Activated CD4-positive, alpha-beta T cell treated with anti-CD3 and anti-CD28 coated beads, Interleukin-2, amount 10 ng/mL, durations not matched to agents 7 days and 5 days (primary cell): ENCODE measurements around the gene UBAP2L. TPM values are rescaled to one million over a fixed set of nuclear protein-coding genes. Genes with fewer than 3 reads are reported as not detected.
A peak's percentile ranks its signal among the peaks of the same experiment; 100 is the strongest.
"Not testable (repeated sequence)": the region's sequence is repeated elsewhere in the genome, so short reads cannot be mapped to it uniquely, and the experiment has no call there.

Source experiments
- CTCF ChIA-PET: fragments of 350-600 bp; sonication (Branson Sonifier 250); formaldehyde crosslinking; loops from one replicate; lab custom pipeline; 2021; ENCODE audit warnings: antibody characterized with exemption; lab: Charles Lee
- POLR2A ChIA-PET: fragments of 350-600 bp; sonication (Branson Sonifier 250); formaldehyde crosslinking; loops from one replicate; lab custom pipeline; 2021; ENCODE audit warnings: antibody characterized with exemption; lab: Charles Lee
- DNase-seq: peaks from one replicate; pipeline ENCODE4 v3.0.0-alpha.2; 2020
- H3K27ac Mint-ChIP-seq: one replicate; pipeline ENCODE4 v1.8.0; 2021; ENCODE audit warnings: mild to moderate bottlenecking, moderate library complexity, mixed read lengths
- H3K27me3 Mint-ChIP-seq: one replicate; pipeline ENCODE4 v1.8.0; 2021; ENCODE audit warnings: mixed read lengths
- H3K36me3 Mint-ChIP-seq: one replicate; pipeline ENCODE4 v1.8.0; 2021; ENCODE audit warnings: low read depth, mixed read lengths
- H3K4me1 Mint-ChIP-seq: one replicate; pipeline ENCODE4 v1.8.0; 2021; ENCODE audit warnings: mixed read lengths
- H3K4me3 Mint-ChIP-seq: one replicate; pipeline ENCODE4 v1.8.0; 2021; ENCODE audit warnings: mild to moderate bottlenecking, moderate library complexity, mixed read lengths
- H3K9me3 Mint-ChIP-seq: one replicate; pipeline ENCODE4 v1.8.0; 2021; ENCODE audit warnings: mixed read lengths
- total RNA-seq, 2 experiments: library from RNA; stranded (reverse); gene quantifications; one replicate each; pipeline ENCODE4 v1.2.3, GENCODE V29; 2021

Gene UBAP2L
- total RNA-seq, 2 experiments from 2014 or later: 186 to 211 TPM

GRCh38 chr1:154264454-154264853, 43.7 kb downstream of the UBAP2L start:
- POLR2A ChIA-PET: no interaction called here
- Mint-ChIP-seq H3K4me1 (peaks cover 39% of the 10 kb centered on the region), H3K9me3 (no peaks in the 10 kb centered on the region), H3K4me3 (no peak overlapping the region), H3K36me3 (peaks cover 65% of the 10 kb centered on the region), H3K27ac (peak overlapping the region; percentile 59), H3K27me3 (no peaks in the 10 kb centered on the region)
- no peak for DNase-seq
- CTCF ChIA-PET: interaction anchor here (0.5 to 1.9 kb wide), 8 partner anchors 7 to 1349 kb away, joined by 3 to 5 read pairs (median 4); partner anchors contain the start of gene HAX1

- POLR2A ChIA-PET: interaction anchor here (0.5 kb wide), 1 partner anchor 13 kb away, joined by 3 read pairs; no protein-coding TSS in a partner anchor
- H3K4me1 Mint-ChIP-seq: peaks cover 42% of the 10 kb centered on the region
- H3K27me3 Mint-ChIP-seq: no peaks in the 10 kb centered on the region
- H3K36me3 Mint-ChIP-seq: peaks cover 61% of the 10 kb centered on the region
- H3K27ac Mint-ChIP-seq: peak overlapping the region; percentile 83
- no peaks in the 10 kb centered on the region for H3K9me3 Mint-ChIP-seq
- peak; percentile 26 for DNase-seq
- H3K4me3 Mint-ChIP-seq: no peak overlapping the region
- CTCF ChIA-PET: interaction anchor here (0.6 to 1.7 kb wide), 4 partner anchors 19 to 80 kb away, joined by 3 to 4 read pairs (median 4); no protein-coding TSS in a partner anchor
These were observed 44.8 kb downstream of the UBAP2L start for GRCh38 chr1:154265586-154265985.

GRCh38 chr1:154270833-154271232, 50.1 kb downstream of the UBAP2L start:
- Mint-ChIP-seq H3K36me3 (peaks cover 49% of the 10 kb centered on the region), H3K4me1 (peaks cover 51% of the 10 kb centered on the region)
- no peak for DNase-seq

GRCh38 chr1:154272217-154272998, 51.7 kb downstream of the UBAP2L start, which contains the start of gene HAX1:
Gene HAX1, plus strand, starts transcription at chr1:154272629. Its CDS starts 95 bp downstream, at chr1:154272724.
- ChIA-PET CTCF (interaction anchor here (0.5 to 1.7 kb wide), 17 partner anchors 9 to 274 kb away, joined by 3 to 9 read pairs (median 3); no protein-coding TSS in a partner anchor), POLR2A (interaction anchor here (0.6 kb wide), 1 partner anchor 309 kb away, joined by 3 read pairs; the partner anchor contains the start of gene SLC39A1)
- H3K36me3 Mint-ChIP-seq: peaks cover 44% of the 10 kb centered on the region
- DNase-seq: peak; percentile 98
- peak within 1 kb of the TSS; percentile 89 for H3K4me3 Mint-ChIP-seq
- peaks cover 41% of the 10 kb centered on the region for H3K4me1 Mint-ChIP-seq
- no peaks in the 10 kb centered on the region for H3K27me3 Mint-ChIP-seq
- no peaks in the 10 kb centered on the region for H3K9me3 Mint-ChIP-seq
- peak within 1 kb of the TSS; percentile 97 for H3K27ac Mint-ChIP-seq

More at GRCh38 chr1:154270833-154271232, 50.1 kb downstream of the UBAP2L start:
- POLR2A ChIA-PET: no interaction called here
- Mint-ChIP-seq H3K27ac (peak overlapping the region; percentile 97), H3K9me3 (no peaks in the 10 kb centered on the region), H3K4me3 (peak overlapping the region; percentile 89), H3K27me3 (no peaks in the 10 kb centered on the region)
- CTCF ChIA-PET: interaction anchor here (0.6 to 1.7 kb wide), 6 partner anchors 7 to 94 kb away, joined by 3 to 9 read pairs (median 3); no protein-coding TSS in a partner anchor

GRCh38 chr1:154272999-154273563, 52.3 kb downstream of the UBAP2L start:
- CTCF ChIA-PET: interaction anchor here (0.6 to 1.4 kb wide), 7 partner anchors 55 to 274 kb away, joined by 3 to 4 read pairs (median 3); no protein-coding TSS in a partner anchor
- peak overlapping the region; percentile 97 for H3K27ac Mint-ChIP-seq
- peaks cover 41% of the 10 kb centered on the region for H3K4me1 Mint-ChIP-seq
- peak overlapping the region; percentile 89 for H3K4me3 Mint-ChIP-seq
- no peaks in the 10 kb centered on the region for H3K9me3 Mint-ChIP-seq
- no peaks in the 10 kb centered on the region for H3K27me3 Mint-ChIP-seq
- no peak for DNase-seq
- H3K36me3 Mint-ChIP-seq: peaks cover 42% of the 10 kb centered on the region
- POLR2A ChIA-PET: no interaction called here

- H3K9me3 Mint-ChIP-seq: no peaks in the 10 kb centered on the region
- POLR2A ChIA-PET: no interaction called here
- H3K4me1 Mint-ChIP-seq: peaks cover 27% of the 10 kb centered on the region
- H3K27me3 Mint-ChIP-seq: no peaks in the 10 kb centered on the region
- H3K4me3 Mint-ChIP-seq: no peak overlapping the region
- peak; percentile 36 for DNase-seq
- no peak overlapping the region for H3K27ac Mint-ChIP-seq
- CTCF ChIA-PET: interaction anchor here (0.5 to 1.4 kb wide), 6 partner anchors 21 to 399 kb away, joined by 3 to 6 read pairs (median 4); no protein-coding TSS in a partner anchor
- H3K36me3 Mint-ChIP-seq: peaks cover 18% of the 10 kb centered on the region
These were observed 56.0 kb downstream of the UBAP2L start for GRCh38 chr1:154276797-154277196.

- H3K9me3 Mint-ChIP-seq, H3K4me1 Mint-ChIP-seq, H3K27ac Mint-ChIP-seq, H3K4me3 Mint-ChIP-seq, H3K36me3 Mint-ChIP-seq, DNase-seq, CTCF ChIA-PET, POLR2A ChIA-PET: not testable (repeated sequence)
- peaks cover 20% of the 10 kb centered on the region for H3K27me3 Mint-ChIP-seq
These were observed 66.8 kb downstream of the UBAP2L start for GRCh38 chr1:154287591-154287990.

- Mint-ChIP-seq H3K36me3 (no peaks in the 10 kb centered on the region), H3K4me3 (no peak overlapping the region), H3K27me3 (peaks cover 20% of the 10 kb centered on the region), H3K9me3 (peaks cover 10% of the 10 kb centered on the region), H3K27ac (no peak overlapping the region), H3K4me1 (peaks cover 2% of the 10 kb centered on the region)
- ChIA-PET POLR2A (no interaction called here), CTCF (no interaction called here)
- DNase-seq: no peak
These were observed 67.9 kb downstream of the UBAP2L start for GRCh38 chr1:154288661-154289060.

- H3K36me3 Mint-ChIP-seq: peaks cover 5% of the 10 kb centered on the region
- peaks cover 16% of the 10 kb centered on the region for H3K9me3 Mint-ChIP-seq
- H3K27me3 Mint-ChIP-seq: peaks cover 23% of the 10 kb centered on the region
- ChIA-PET CTCF (interaction anchor here (0.6 to 0.7 kb wide), 4 partner anchors 12 to 546 kb away, joined by 3 to 5 read pairs (median 4); no protein-coding TSS in a partner anchor), POLR2A (no interaction called here)
- H3K4me1 Mint-ChIP-seq: no peaks in the 10 kb centered on the region
- no peak overlapping the region for H3K27ac Mint-ChIP-seq
- no peak overlapping the region for H3K4me3 Mint-ChIP-seq
- DNase-seq: no peak
These were observed 70.2 kb downstream of the UBAP2L start for GRCh38 chr1:154290921-154291320.

- Mint-ChIP-seq H3K4me1 (no peaks in the 10 kb centered on the region), H3K27ac (no peak overlapping the region), H3K4me3 (no peak overlapping the region), H3K9me3 (peaks cover 18% of the 10 kb centered on the region), H3K36me3 (peaks cover 5% of the 10 kb centered on the region), H3K27me3 (peaks cover 13% of the 10 kb centered on the region)
- POLR2A ChIA-PET: no interaction called here
- DNase-seq: no peak
- CTCF ChIA-PET: interaction anchor here (1.0 to 1.6 kb wide), 2 partner anchors 30 to 104 kb away, joined by 3 read pairs; partner anchors contain the start of gene TPM3
These were observed 74.9 kb downstream of the UBAP2L start for GRCh38 chr1:154295408-154296235.

GRCh38 chr1:154301582-154301981, 80.8 kb downstream of the UBAP2L start:
- H3K27ac Mint-ChIP-seq: no peak overlapping the region
- ChIA-PET POLR2A (no interaction called here), CTCF (interaction anchor here (0.6 kb wide), 1 partner anchor 14 kb away, joined by 3 read pairs; no protein-coding TSS in a partner anchor)
- H3K36me3 Mint-ChIP-seq: no peaks in the 10 kb centered on the region
- peaks cover 2% of the 10 kb centered on the region for H3K27me3 Mint-ChIP-seq
- H3K4me1 Mint-ChIP-seq: no peaks in the 10 kb centered on the region
- no peak overlapping the region for H3K4me3 Mint-ChIP-seq
- no peak for DNase-seq
- H3K9me3 Mint-ChIP-seq: peaks cover 5% of the 10 kb centered on the region
